ENCODE results near the gene AGBL1.

DNA sequence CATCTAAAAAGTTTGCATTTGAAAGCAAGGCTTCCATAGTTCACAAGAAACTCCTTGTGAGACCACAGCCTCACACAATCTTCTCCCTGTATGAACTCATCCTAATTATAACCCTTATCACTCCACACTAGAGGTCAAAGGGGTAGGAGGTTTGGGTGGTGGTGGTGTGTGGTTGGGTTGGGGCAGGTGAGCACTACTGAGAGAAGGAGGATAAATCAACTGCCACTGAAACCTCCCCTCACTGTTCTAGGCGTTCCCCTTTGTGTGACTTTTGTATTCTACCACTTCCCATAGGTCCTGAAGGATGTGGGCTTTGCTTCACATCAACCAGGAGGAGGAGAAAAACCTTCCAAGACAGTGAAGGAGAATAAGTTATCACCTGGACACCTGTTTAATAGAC, 6.4 kb upstream of the AGBL1 start:
- TF ChIP-seq POLR2A (IDR thresholded peaks at IDR 0.05; ENCODE audit: low read depth, low read length): no peak
- no peak for TF ChIP-seq POLR2AphosphoS5 (IDR thresholded peaks at IDR 0.05; ENCODE audit: low read depth, low read length)
- no peak for TF ChIP-seq TAF1 (IDR thresholded peaks at IDR 0.05; ENCODE audit: borderline replicate concordance, low read depth, low read length)

Data from GM12892 (cell line).